SK-N-DZ (cell line): ENCODE results near the gene SLC25A46. TPM values are rescaled to one million over a fixed set of nuclear protein-coding genes. Genes with fewer than 3 reads are reported as not detected.
"Not testable (repeated sequence)": the region's sequence is repeated elsewhere in the genome, so short reads cannot be mapped to it uniquely, and the experiment has no call there.

Experiments used
- DNase-seq: peaks from one replicate; pipeline ENCODE4 v3.0.0-alpha.2; 2015; ENCODE audit warnings: low spot score
- polyA plus RNA-seq, 2 experiments: library from polyadenylated mRNA; depleted of rRNA; stranded (reverse); fragments of >200 nt; gene quantifications; 2 replicates each; pipeline ENCODE4 v1.2.3, GENCODE V29; 2014

Gene SLC25A46
- polyA plus RNA-seq (2014; cell fraction: cytosol; rRNA removed) = 59.0 and 65.0 TPM in 2 replicates
- polyA plus RNA-seq (2014; cell fraction: nucleus; rRNA removed) = 46.3 and 51.0 TPM in 2 replicates

- peak; percentile 93 for DNase-seq
Observed at GRCh38 chr5:110738812-110739651, at the start of gene SLC25A46. Gene SLC25A46 (plus strand): TSS chr5:110739007. CDS start chr5:110739120, 113 bp downstream.

DNA sequence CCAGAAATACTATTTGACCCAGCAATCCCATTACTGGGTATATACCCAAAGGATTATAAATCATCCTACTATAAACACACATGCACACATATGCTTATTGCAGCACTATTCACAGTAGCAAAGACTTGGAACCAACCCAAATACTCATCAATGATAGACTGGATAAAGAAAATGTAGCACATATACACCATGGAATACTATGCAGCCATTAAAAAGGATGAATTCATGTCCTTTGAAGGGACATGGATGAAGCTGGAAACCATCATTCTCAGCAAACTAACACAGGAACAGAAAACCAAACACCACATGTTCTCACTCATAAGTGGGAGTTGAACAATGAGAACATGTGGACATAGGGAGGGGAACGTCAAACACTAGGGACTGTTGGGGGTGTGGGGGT is 48.2 kb upstream of the SLC25A46 start:
- not testable (repeated sequence) for DNase-seq

DNA sequence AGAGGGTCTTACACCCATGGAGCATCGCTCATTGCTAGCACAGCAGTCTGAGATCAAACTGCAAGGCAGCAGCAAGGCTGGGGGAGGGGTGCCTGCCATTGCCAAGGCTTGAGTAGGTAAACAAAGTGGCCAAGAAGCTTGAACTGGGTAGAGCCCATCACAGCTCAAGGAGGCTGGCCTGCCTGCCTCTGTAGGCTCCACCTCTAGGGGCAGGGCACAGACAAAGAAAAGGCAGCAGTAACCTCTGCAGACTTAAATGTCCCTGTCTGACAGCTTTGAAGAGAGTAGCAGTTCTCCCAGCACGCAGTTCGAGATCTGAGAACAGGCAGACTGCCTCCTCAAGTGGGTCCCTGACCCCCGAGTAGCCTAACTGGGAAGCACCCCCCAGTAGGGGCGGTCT is 46.1 kb upstream of the SLC25A46 start:
- not testable (repeated sequence) for DNase-seq

DNA sequence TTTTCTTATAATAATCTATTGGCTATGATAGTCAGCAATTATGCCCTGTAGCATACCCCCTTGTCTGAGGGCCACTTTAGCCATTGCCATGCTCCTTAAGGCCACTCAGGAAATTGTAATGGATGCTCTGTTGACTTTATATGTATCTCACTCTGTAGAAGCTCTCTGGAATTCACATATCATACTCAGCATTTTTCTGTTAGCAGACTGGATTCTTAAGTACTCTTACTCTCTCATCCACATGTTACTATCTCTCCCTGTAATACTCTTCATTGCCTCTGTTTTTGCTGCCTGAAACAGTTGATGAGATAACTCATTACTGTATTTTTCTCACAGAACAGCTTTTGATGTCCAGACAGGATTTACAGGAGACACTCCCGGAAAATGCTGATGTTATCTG is 36.5 kb upstream of the SLC25A46 start:
- DNase-seq = peak; percentile 18

GRCh38 chr5:110702704-110703103 is 36.1 kb upstream of the SLC25A46 start:
- DNase-seq = no peak

DNA sequence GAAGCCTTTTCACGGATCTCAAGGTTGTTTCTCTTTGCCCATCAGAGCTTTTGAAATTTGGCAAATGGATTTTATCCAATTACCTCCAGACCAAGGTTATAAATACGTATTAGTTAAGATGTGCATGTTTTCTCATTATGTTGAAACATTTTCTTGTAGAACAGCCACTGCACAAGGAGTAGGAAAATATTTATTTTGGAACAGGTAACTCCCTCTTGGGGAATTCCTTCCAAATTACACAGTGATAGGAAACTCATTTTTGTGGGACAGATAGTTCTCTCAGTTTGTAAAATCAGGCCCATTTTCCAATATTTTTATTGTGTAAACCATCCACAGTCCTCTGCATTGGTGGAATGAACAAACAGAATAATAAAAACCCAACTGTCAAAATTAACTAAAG is 35.3 kb upstream of the SLC25A46 start:
- no peak for DNase-seq

GRCh38 chr5:110705349-110705748 is 33.5 kb upstream of the SLC25A46 start:
- DNase-seq = no peak

- DNase-seq = no peak
Observed at GRCh38 chr5:110707260-110707844, 31.5 kb upstream of the SLC25A46 start.

DNA sequence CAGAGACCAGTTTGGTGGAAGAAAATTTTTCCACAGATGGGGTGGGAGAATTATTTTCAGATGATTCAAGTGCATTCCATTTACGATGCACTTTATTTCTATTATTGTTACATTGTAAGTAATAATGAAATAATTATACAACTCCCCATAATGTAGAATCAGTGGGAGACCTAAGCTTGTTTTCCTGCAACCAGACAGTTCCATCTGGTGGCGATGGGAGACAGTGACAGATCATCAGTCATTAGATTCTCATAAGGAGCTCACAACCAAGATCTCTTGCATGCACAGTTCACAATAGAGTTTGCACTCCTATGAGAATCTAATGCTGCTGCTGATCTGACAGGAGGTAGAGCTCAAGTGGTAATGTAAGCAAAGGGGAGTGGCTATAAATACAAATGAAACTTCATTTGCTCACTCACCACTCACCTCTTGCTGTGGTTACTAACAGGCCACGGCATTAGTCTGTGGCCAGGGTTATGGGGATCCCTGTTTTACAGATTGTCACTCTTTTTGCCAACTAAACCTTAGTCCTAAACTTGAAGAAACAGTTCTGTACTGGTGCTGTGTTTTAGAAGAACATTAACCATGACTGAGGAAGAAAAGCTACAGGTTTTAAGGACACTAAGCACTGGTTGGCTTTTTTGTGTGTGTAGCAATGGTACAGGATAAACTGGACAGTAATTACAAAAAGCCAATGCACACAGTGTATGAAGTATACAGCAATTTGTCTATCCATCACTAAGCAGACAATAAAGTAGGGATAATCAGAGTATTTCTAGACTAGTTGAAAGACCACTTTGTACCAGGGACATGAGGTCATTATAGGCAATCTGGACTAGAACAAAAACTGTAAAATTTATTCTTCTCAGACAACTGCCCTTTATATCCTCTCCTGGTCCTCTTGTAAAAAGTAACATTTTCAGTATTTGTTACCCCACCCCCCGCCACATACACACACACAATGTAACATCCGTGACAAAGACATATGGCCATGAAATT is 22.3 kb upstream of the SLC25A46 start:
- no peak for DNase-seq

- DNase-seq = no peak
Observed at GRCh38 chr5:110718311-110718710, 20.5 kb upstream of the SLC25A46 start.

DNA sequence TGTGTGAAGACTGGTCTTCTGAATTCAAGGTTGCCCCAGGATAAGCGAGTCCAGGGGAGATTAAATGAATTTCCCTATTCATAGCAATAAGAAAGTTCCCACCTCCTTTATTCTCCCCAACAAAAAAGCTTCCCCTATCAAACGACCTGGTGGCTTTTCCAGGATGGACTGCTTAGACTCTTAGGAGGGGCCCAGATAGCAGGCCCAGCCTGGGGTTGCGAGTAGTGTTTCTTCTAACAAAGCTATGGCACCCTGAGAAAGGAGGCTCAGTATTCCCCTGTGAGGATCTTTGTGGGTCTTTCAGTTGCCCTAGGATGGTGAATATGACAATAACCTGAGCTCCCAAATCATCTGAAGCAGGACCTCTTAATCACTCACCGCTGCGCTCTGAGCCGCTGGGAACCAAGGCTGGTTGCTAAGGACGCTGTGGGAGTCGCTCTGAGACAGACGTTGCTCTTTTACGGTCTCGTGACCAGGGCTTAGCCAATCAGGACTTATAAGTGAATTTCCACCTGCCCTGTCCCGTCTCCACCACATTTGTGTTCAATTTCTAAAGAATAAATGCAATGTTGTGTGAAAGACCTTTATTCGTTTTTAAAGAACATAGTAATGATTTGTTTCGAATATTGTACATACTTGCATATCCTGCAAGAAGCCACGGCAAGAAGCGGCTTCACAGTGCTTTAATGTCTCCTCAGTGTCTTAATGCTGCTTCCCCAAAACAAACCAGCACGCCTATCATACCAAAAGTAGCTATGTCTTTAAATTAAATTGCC is 12.4 kb upstream of the SLC25A46 start, which contains the start of gene TMEM232:
TMEM232 (minus strand) TSS at position 423 of the 776 bp plus-strand sequence. CDS start 59,319 bp downstream, outside the sequence.
- DNase-seq = peak; percentile 86

DNA sequence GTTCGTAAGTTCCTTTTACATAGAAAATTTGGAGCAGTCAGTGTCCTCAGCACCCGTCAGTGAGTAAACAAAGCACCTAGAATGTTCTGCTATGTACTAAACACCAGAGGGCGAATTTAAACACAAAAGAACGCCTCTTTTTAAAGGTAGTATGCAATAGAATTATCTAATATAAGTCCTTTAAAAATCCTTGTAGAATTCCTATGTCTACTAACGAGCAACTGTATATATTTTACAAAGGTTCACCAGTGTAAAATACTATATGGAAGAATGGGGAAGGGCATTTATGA is 11.8 kb upstream of the SLC25A46 start:
- no peak for DNase-seq

- not testable (repeated sequence) for DNase-seq
Observed at GRCh38 chr5:110731499-110731898, 7.3 kb upstream of the SLC25A46 start.

DNA sequence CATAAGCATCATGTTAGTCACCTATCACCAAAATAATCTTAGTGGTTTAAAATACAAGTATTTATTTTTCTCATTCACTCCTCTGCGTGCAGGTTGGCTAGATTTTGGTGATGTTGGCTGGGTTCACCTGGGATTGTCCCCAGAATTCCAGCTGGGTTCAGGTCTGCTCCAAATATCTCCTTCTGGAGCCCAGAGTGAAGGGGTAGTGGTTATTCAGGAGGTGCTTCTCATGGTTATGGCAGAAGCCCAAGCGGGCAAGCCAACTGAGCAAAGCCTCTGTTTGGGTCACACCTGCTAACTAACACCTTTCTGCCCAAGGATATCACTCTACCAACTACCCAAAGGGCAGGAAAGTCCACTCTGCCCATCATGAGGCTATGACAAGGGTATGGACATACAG is 4.7 kb upstream of the SLC25A46 start:
- no peak for DNase-seq

DNA sequence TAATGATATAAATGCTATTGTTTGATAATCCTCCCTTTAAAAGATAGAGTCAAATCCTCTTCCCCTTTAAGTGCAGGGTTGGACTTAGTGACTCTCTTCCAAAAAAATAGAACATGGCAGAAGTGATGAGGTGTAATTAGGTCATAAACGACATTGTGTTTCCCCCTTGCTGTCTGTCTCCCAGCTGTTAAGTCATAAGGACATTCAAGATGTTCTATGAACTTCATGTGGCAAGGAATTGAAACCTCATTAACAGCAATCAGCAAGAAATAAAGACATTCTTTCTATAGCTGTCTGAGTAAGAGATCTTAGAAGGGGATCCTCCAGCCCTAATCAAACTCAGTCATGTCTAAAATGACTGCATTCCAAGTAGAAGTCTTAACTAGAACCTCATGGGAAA is 3.3 kb upstream of the SLC25A46 start:
- DNase-seq = no peak

DNA sequence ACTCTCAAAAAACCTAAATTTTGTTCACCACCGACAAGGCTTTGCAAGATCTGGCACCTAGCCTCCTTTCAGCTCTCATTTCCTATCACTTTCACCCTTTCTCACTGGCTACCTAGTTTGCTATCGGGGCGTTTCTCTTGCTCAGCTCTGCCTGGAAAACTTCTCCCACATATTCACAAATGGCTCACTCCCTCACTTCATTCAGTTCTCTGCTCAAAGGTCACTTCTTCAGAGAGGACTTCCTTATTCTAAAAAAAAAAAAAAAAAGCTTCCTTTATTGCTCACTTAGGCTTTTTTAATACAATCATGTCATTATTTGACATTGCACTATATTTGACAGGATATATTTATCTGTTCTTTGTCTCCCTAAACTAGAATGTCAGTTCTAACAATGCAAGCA is 2.1 kb upstream of the SLC25A46 start:
- no peak for DNase-seq

GRCh38 chr5:110738503-110738811 is 350 bp upstream of the SLC25A46 start:
- no peak for DNase-seq

- no peak for DNase-seq
Observed at GRCh38 chr5:110751902-110752762, 13.3 kb downstream of the SLC25A46 start.

DNA sequence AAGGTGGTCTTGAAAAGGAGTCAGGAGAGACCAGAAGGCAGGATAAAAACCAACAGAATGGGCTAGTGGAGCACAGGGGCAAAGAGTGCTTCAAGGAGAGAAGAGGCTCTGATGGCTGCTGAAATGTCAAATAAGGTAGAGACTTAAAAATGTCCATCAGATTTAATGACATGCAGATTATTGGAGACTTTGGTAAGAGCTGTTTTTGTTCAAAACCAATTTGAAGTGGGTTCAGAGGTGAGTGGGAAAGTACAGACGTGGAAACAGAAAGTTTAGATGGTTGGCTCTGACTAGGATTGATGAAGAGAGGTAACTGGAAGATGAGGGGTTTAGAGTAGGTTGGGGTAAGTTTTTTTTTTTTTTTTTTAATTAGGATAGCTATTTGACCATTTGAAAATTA is 14.1 kb downstream of the SLC25A46 start:
- DNase-seq = no peak

DNA sequence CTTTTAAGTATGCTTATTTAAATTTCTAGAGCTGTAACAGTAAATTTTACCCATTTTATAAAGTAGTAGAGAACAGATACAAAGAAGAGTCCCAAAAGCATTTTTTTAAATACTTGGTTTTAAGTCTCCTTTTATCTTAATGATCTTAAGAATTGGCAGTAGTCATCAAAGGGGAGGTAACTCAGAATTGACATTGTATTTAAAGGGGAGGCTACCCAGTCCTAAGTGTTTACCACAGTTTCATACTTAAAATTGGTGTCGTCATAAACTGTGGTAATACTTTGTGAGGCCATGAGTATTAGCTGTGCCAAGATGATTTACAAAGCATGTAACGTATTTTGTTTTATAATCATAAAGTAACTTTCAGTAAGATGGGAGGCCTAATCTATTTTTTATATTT is 14.8 kb downstream of the SLC25A46 start:
- DNase-seq = no peak
